SK-N-SH (cell line): ENCODE measurements around the gene SNAI3.

Experiments used
- CTCF ChIP-seq: fragments of 200-600 bp; sonication (generic); IDR thresholded peaks from 2 replicates; pipeline ENCODE4 v1.6.1; 2017; ENCODE audit warnings: antibody characterized with exemption, mild to moderate bottlenecking, moderate library complexity
- MAX ChIP-seq: IDR thresholded peaks from 2 replicates; pipeline ENCODE4 v1.4.0; 2012; ENCODE audit warnings: low read depth
- MEF2A ChIP-seq: IDR thresholded peaks from 2 replicates; pipeline ENCODE4 v1.4.0; 2012; ENCODE audit warnings: low read depth, borderline replicate concordance
- POLR2AphosphoS5 ChIP-seq: IDR thresholded peaks from 2 replicates; pipeline ENCODE4 v1.6.1; 2012; ENCODE audit warnings: low read depth, low read length
- TCF12 ChIP-seq: IDR thresholded peaks from 2 replicates; pipeline ENCODE4 v1.4.0; 2012
- USF2 ChIP-seq: fragments of 150-350 bp; IDR thresholded peaks from 2 replicates; pipeline ENCODE4 v1.6.1; 2017; ENCODE audit warnings: antibody characterized with exemption, low read length, low read depth, borderline replicate concordance

- TF ChIP-seq MAX (no peak), CTCF (no peak), TCF12 (no peak), POLR2AphosphoS5 (no peak), USF2 (no peak), MEF2A (no peak)
These were observed 45.4 kb upstream of the SNAI3 start for GRCh38 chr16:88731699-88732098.
